Kidney (tissue), 14 donors: Measurements from ENCODE around the gene FAM180B. TPM values are rescaled to one million over a fixed set of nuclear protein-coding genes. Genes with fewer than 3 reads are reported as not detected.
"Not testable (repeated sequence)": the region's sequence is repeated elsewhere in the genome, so short reads cannot be mapped to it uniquely, and the experiment has no call there.

Experiments
- DNase-seq, 5 donors: peaks; one replicate each; pipeline ENCODE4 v3.0.0-alpha.2; 2013 to 2020
- FAIRE-seq: peaks from 2 replicates; lab custom pipeline; 2012; peaks lifted over from hg19 to GRCh38; lab: Jason Lieb, UNC
- H3K27ac ChIP-seq, 2 donors: one replicate each; pipeline ENCODE4 v1.7.0; 2013; ENCODE audit warnings: low read depth in 2 of 2, low read length in 2 of 2, inconsistent platforms in 1 of 2
- H3K27me3 ChIP-seq: one replicate; pipeline ENCODE4 v1.7.1; 2013; ENCODE audit warnings: low read length, inconsistent platforms; ENCODE audit not compliant: control insufficient read depth, insufficient read depth
- H3K36me3 ChIP-seq, 3 donors: one replicate each; pipeline versions ENCODE4 v1.7.0 to v1.7.1; 2013; ENCODE audit warnings: low read length in 3 of 3, control low read depth in 1 of 3, inconsistent platforms in 1 of 3; ENCODE audit not compliant: insufficient read depth in 3 of 3, control insufficient read depth in 2 of 3
- H3K4me1 ChIP-seq, 3 donors: one replicate each; pipeline versions ENCODE4 v1.7.0 to v1.7.1; 2013; ENCODE audit warnings: low read length in 3 of 3, inconsistent platforms in 1 of 3, low read depth in 1 of 3; ENCODE audit not compliant: control insufficient read depth in 2 of 3, insufficient read depth in 2 of 3
- H3K4me3 ChIP-seq, 3 donors: one replicate each; pipeline versions ENCODE4 v1.7.0 to v1.8.1; 2013; ENCODE audit warnings: low read length in 3 of 3, control low read depth in 1 of 3, inconsistent platforms in 1 of 3
- H3K9ac ChIP-seq, 3 donors: one replicate each; pipeline versions ENCODE4 v1.7.0 to v1.7.1; 2013; ENCODE audit warnings: low read length in 3 of 3, control low read depth in 1 of 3, inconsistent platforms in 1 of 3
- H3K9me3 ChIP-seq, 3 donors: one replicate each; pipeline versions ENCODE4 v1.7.0 to v1.7.1; 2013; ENCODE audit warnings: low read length in 3 of 3, control low read depth in 1 of 3, inconsistent platforms in 1 of 3; ENCODE audit not compliant: control insufficient read depth in 2 of 3, insufficient read depth in 1 of 3
- CTCF ChIP-seq: IDR thresholded peaks from 3 replicates; pipeline ENCODE4 v1.5.1; 2012; ENCODE audit warnings: mild to moderate bottlenecking, moderate library complexity, borderline replicate concordance; ENCODE audit not compliant: insufficient read depth; ENCODE audit errors: extremely low read depth
- intact Hi-C: fragments of 100-400 bp; cut with DNase I; formaldehyde crosslinking; loops from one replicate; pipeline ENCODE4 v1.11.1; 2022
- polyA plus RNA-seq: library from polyadenylated mRNA; stranded (reverse); fragments of 350-450 nt; fragmentation: Illumina TruSeq; extraction: RNeasy Lipid Tissue Mini Kit (QIAGEN cat#74804); gene quantifications from one replicate; pipeline ENCODE4 v1.2.3, GENCODE V29; 2014; ENCODE audit warnings: low read depth, low replicate concordance; ENCODE audit not compliant: insufficient read depth
- total RNA-seq: library from RNA; stranded (reverse); fragmentation: NEBNext Ultra II Directional; extraction: Animal tissue kit (Norgen Biotek cat#: 25700); gene quantifications from one replicate; pipeline ENCODE4 v1.2.1, GENCODE V29; 2021
- donor health status: control.
- donor health status: control.
- donor health status: control.
- donor health status: control.
- donor health status: control.
- donor health status: DM: yes; HTN: yes; CAD: no.
- donor health status: Normal renal cell carcinoma (clear cell type).

Gene FAM180B
- total and polyA plus RNA-seq, 2 donors from 2014 or later: not detected

- Histone ChIP-seq H3K4me3 (no peak overlapping the region), H3K27me3 (no peaks in the 10 kb centered on the region), H3K4me1 (no peaks in the 10 kb centered on the region), H3K27ac (no peak overlapping the region), H3K9ac (no peak overlapping the region), H3K9me3 (no peaks in the 10 kb centered on the region), H3K36me3 (peaks cover 11 to 35% (median 31%) of the 10 kb centered on the region in 3 donors)
- TF ChIP-seq CTCF: no peak
- intact Hi-C loops: no loop called here
- FAIRE-seq (no peak), DNase-seq (no peak)
Observed at GRCh38 chr11:47631473-47631872, 45.0 kb downstream of the FAM180B start.

GRCh38 chr11:47636331-47636730, 49.9 kb downstream of the FAM180B start:
- intact Hi-C loops, H3K4me3 ChIP-seq, H3K27ac ChIP-seq, FAIRE-seq, DNase-seq, H3K27me3 ChIP-seq, H3K9ac ChIP-seq, H3K4me1 ChIP-seq, H3K9me3 ChIP-seq: not testable (repeated sequence)
- H3K36me3 ChIP-seq: peaks cover 10 to 21% (median 18%) of the 10 kb centered on the region in 3 donors

Other genes with a start within 250 kb of the FAM180B start
- gene MYBPC3, start 234.0 kb upstream of the FAM180B start, total RNA-seq: 0.19 TPM
- 0.52 TPM for gene MYBPC3, start 234.0 kb upstream of the FAM180B start, polyA plus RNA-seq
- 39.8 TPM for gene SPI1, start 208.1 kb upstream of the FAM180B start, total RNA-seq
- 7.3 TPM for gene SPI1, start 208.1 kb upstream of the FAM180B start, polyA plus RNA-seq
- gene SLC39A13, start 178.1 kb upstream of the FAM180B start, total RNA-seq: 80.6 TPM
- gene SLC39A13, start 178.1 kb upstream of the FAM180B start, polyA plus RNA-seq: 93.2 TPM
- gene PSMC3, start 160.2 kb upstream of the FAM180B start, total RNA-seq: 103 TPM
- gene PSMC3, start 160.2 kb upstream of the FAM180B start, polyA plus RNA-seq: 171 TPM
- 0.41 TPM for gene RAPSN, start 137.5 kb upstream of the FAM180B start, total RNA-seq
- 0.28 TPM for gene RAPSN, start 137.5 kb upstream of the FAM180B start, polyA plus RNA-seq
- 115 TPM for gene CELF1, start 33.5 kb upstream of the FAM180B start, total RNA-seq
- 30.8 TPM for gene CELF1, start 33.5 kb upstream of the FAM180B start, polyA plus RNA-seq
- 34.6 TPM for gene PTPMT1, start 21.1 kb upstream of the FAM180B start, total RNA-seq
- 90.3 TPM for gene PTPMT1, start 21.1 kb upstream of the FAM180B start, polyA plus RNA-seq
- 20.1 TPM for gene KBTBD4, start 7.7 kb upstream of the FAM180B start, total RNA-seq
- gene KBTBD4, start 7.7 kb upstream of the FAM180B start, polyA plus RNA-seq: 16.7 TPM
- gene NDUFS3, start 7.6 kb upstream of the FAM180B start, total RNA-seq: 85.8 TPM
- 368 TPM for gene NDUFS3, start 7.6 kb upstream of the FAM180B start, polyA plus RNA-seq
- gene C1QTNF4, start 7.7 kb downstream of the FAM180B start, total RNA-seq: 0.25 TPM
- 0.62 TPM for gene C1QTNF4, start 7.7 kb downstream of the FAM180B start, polyA plus RNA-seq
- 85.3 TPM for gene MTCH2, start 55.9 kb downstream of the FAM180B start, total RNA-seq
- gene MTCH2, start 55.9 kb downstream of the FAM180B start, polyA plus RNA-seq: 201 TPM
- gene AGBL2, start 128.7 kb downstream of the FAM180B start, total RNA-seq: 5.6 TPM
- gene AGBL2, start 128.7 kb downstream of the FAM180B start, polyA plus RNA-seq: 2.1 TPM
- gene FNBP4, start 180.7 kb downstream of the FAM180B start, total RNA-seq: 101 TPM
- gene FNBP4, start 180.7 kb downstream of the FAM180B start, polyA plus RNA-seq: 13.1 TPM